Type B pancreatic cell (in vitro differentiated cells): ENCODE data around the gene EML1. TPM values are rescaled to one million over a fixed set of nuclear protein-coding genes. Genes with fewer than 3 reads are reported as not detected.

Experiments
- DNase-seq: peaks from one replicate; pipeline ENCODE4 v3.0.0; 2021; ENCODE audit warnings: mixed read lengths; ENCODE audit not compliant: unreplicated experiment; ENCODE audit errors: extremely low spot score
- H3K27ac Mint-ChIP-seq: 2 replicates; pipeline ENCODE4 v1.8.0; 2021; ENCODE audit warnings: mild to moderate bottlenecking, mixed read lengths
- H3K27me3 Mint-ChIP-seq: 2 replicates; pipeline ENCODE4 v1.8.0; 2021; ENCODE audit warnings: mixed read lengths
- H3K36me3 Mint-ChIP-seq: 2 replicates; pipeline ENCODE4 v1.8.0; 2021; ENCODE audit warnings: mixed read lengths
- H3K4me1 Mint-ChIP-seq: one replicate; pipeline ENCODE4 v1.8.0; 2021; ENCODE audit warnings: mixed read lengths; ENCODE audit not compliant: unreplicated experiment
- H3K4me3 Mint-ChIP-seq: 2 replicates; pipeline ENCODE4 v1.8.0; 2021; ENCODE audit warnings: mild to moderate bottlenecking, mixed read lengths
- H3K9me3 Mint-ChIP-seq: 2 replicates; pipeline ENCODE4 v1.8.0; 2021; ENCODE audit warnings: mixed read lengths
- total RNA-seq: library from RNA; stranded (reverse); gene quantifications from 2 replicates; pipeline ENCODE4 v1.2.1, GENCODE V29; 2021; ENCODE audit warnings: low replicate concordance
- TF ChIP-seq, protein P1 (sequence below): fragments of 200-600 bp; sonication (generic); conservative IDR thresholded peaks from 2 replicates; pipeline ENCODE4 v1.5.0; 2021; ENCODE audit warnings: antibody characterized with exemption, mild to moderate bottlenecking

Gene EML1
- total RNA-seq, 1 donor from 2014 or later: 45.7 TPM

- Mint-ChIP-seq H3K36me3 (peaks cover 12% of the 10 kb centered on the region), H3K4me1 (no peaks in the 10 kb centered on the region), H3K27ac (peak overlapping the region; percentile 92), H3K4me3 (no peak overlapping the region), H3K9me3 (no peaks in the 10 kb centered on the region), H3K27me3 (no peaks in the 10 kb centered on the region)
- DNase-seq: no peak
- TF ChIP-seq, protein P1, sequence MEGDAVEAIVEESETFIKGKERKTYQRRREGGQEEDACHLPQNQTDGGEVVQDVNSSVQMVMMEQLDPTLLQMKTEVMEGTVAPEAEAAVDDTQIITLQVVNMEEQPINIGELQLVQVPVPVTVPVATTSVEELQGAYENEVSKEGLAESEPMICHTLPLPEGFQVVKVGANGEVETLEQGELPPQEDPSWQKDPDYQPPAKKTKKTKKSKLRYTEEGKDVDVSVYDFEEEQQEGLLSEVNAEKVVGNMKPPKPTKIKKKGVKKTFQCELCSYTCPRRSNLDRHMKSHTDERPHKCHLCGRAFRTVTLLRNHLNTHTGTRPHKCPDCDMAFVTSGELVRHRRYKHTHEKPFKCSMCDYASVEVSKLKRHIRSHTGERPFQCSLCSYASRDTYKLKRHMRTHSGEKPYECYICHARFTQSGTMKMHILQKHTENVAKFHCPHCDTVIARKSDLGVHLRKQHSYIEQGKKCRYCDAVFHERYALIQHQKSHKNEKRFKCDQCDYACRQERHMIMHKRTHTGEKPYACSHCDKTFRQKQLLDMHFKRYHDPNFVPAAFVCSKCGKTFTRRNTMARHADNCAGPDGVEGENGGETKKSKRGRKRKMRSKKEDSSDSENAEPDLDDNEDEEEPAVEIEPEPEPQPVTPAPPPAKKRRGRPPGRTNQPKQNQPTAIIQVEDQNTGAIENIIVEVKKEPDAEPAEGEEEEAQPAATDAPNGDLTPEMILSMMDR: no peak
These were observed 143.7 kb downstream of the EML1 start for GRCh38 chr14:99936738-99937474.

- H3K27ac Mint-ChIP-seq: peak overlapping the region; percentile 92
- TF ChIP-seq, protein P1: no peak
- peak overlapping the region; percentile 49 for H3K4me3 Mint-ChIP-seq
- H3K4me1 Mint-ChIP-seq: peaks cover 6% of the 10 kb centered on the region
- peaks cover 18% of the 10 kb centered on the region for H3K36me3 Mint-ChIP-seq
- no peaks in the 10 kb centered on the region for H3K9me3 Mint-ChIP-seq
- H3K27me3 Mint-ChIP-seq: no peaks in the 10 kb centered on the region
- no peak for DNase-seq
These were observed 144.4 kb downstream of the EML1 start for GRCh38 chr14:99937475-99938244.

- H3K4me3 Mint-ChIP-seq: no peak overlapping the region
- TF ChIP-seq, protein P1: no peak
- no peaks in the 10 kb centered on the region for H3K27me3 Mint-ChIP-seq
- H3K9me3 Mint-ChIP-seq: no peaks in the 10 kb centered on the region
- H3K36me3 Mint-ChIP-seq: peaks cover 22% of the 10 kb centered on the region
- H3K27ac Mint-ChIP-seq: no peak overlapping the region
- no peak for DNase-seq
- H3K4me1 Mint-ChIP-seq: peaks cover 10% of the 10 kb centered on the region
These were observed 145.2 kb downstream of the EML1 start for GRCh38 chr14:99938376-99938775.

DNA sequence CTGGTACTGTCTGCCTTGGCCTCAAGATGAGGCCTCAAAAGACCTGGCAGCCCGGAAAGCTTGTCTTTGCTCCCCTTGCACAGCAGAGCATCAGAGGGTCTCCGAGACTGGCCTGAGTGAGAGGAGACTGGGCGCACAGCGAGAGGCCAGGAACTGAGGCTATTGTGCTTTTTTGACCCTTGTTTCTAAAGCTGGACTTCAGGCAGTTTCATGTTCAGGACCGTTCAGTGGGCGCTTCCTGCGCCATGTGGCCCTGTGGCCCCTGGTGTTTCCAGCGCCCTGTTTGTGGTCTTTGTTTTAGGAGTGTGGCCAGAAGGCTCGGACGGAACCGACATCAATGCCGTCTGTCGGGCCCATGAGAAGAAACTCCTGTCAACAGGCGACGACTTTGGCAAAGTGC lies 145.7 kb downstream of the EML1 start:
- TF ChIP-seq, protein P1: no peak
- Mint-ChIP-seq H3K4me1 (peaks cover 11% of the 10 kb centered on the region), H3K36me3 (peaks cover 24% of the 10 kb centered on the region), H3K27me3 (no peaks in the 10 kb centered on the region), H3K9me3 (no peaks in the 10 kb centered on the region), H3K4me3 (no peak overlapping the region), H3K27ac (no peak overlapping the region)
- no peak for DNase-seq

DNA sequence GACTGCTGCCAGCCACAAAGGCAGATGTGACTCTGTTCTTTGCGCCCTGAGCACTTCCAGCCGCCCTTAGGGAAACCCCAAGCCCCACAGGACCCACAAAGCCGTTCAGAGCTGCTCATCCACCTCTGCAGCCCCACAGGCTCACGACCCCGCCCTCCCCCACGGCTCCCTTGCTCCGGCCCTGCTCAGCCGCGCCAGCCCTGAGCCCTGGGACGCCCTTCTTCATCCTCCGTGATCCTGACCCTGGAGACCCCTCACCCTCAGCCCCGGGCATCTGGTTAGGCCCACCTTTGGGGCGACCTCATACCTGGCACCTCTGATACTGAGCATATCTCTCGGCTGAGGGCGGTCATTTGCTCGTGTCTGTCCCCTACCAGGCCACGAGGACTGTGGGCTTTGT lies 146.2 kb downstream of the EML1 start:
- Mint-ChIP-seq H3K4me3 (no peak overlapping the region), H3K27ac (no peak overlapping the region)

More for the DNA sequence above, 146.2 kb downstream of the EML1 start:
- Mint-ChIP-seq H3K36me3 (peaks cover 24% of the 10 kb centered on the region), H3K9me3 (no peaks in the 10 kb centered on the region), H3K27me3 (no peaks in the 10 kb centered on the region), H3K4me1 (peaks cover 11% of the 10 kb centered on the region)
- DNase-seq: no peak
- TF ChIP-seq, protein P1: no peak
